C4-2B (cell line): Measurements from ENCODE around the gene BRD7.

Experiments used
- H3K27ac ChIP-seq: fragments of 450-650 bp; 2 replicates; pipeline ENCODE4 v1.5.1; 2017
- CTCF ChIP-seq: fragments of 450-650 bp; conservative IDR thresholded peaks from 2 replicates; pipeline ENCODE4 v1.5.1; 2017; ENCODE audit warnings: mild to moderate bottlenecking
- ZFX ChIP-seq: fragments of 450-650 bp; IDR thresholded peaks from 2 replicates; pipeline ENCODE4 v1.6.1; 2017

BRD7 gene

DNA sequence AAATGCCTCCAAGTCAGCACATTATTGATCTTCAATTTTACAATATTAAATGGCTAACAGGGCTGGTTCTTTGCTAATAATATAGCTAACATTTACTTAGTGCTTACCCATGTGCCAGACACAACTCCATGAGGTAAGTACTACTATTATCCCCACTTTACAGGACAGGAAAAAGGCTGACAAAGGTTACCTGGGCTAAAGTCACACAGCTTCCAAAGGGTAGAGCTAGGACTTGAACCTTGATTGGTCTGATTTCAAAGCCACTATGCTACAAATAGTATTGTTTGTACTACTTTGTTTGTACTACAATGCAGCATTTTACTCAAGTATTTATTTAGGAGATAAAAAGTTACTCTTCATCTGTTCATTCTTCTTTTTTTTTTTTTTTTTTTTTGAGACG is 31.9 kb downstream of the BRD7 start:
- no peak overlapping the region for H3K27ac ChIP-seq
- TF ChIP-seq ZFX (no peak), CTCF (no peak)

- no peak overlapping the region for H3K27ac ChIP-seq
- TF ChIP-seq ZFX (no peak), CTCF (no peak)
These were observed 33.4 kb downstream of the BRD7 start for GRCh38 chr16:50335196-50335958.

DNA sequence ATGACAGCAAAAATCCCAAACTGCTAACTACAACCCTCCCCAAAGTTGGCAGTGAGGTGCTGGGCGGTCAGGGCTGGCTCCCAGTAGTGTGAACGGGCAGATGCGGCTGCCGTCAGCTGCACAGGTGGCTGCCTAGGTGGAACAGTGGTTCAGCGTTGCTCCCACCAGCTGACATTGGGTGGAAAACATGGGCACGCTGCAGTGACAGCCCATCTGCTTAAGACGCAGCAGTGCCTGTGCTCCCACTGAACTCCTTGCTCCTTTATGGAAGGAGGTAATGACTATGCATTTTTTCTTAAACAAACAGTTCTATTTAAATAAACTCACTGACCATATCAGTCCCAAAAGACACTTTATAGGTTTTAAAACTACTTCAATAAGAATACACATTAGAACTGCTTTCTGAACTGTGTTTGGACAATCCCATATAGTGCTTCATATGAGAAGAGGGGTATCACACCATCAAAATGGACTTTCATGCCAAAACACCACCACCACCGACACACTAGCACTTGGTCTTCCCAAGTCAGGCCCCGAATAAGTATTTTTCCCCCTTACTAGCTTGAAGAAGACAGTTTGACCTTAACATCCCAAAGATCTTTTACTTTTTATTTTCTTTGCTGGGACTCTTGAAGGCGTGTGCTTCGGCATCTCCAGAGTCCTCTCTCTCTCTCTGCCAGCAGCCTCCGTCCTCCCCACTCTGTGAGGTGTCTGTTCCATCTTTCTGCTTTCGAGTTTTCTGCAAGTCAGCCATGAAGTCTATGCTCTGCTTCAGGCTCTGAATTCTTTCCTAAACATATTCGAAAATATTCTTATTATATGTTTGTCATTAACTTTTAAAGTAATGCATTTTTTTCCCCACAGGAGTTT is 34.4 kb downstream of the BRD7 start:
- TF ChIP-seq CTCF, result no peak
- no peak for TF ChIP-seq ZFX
- peak overlapping the region; percentile 76 for H3K27ac ChIP-seq

DNA sequence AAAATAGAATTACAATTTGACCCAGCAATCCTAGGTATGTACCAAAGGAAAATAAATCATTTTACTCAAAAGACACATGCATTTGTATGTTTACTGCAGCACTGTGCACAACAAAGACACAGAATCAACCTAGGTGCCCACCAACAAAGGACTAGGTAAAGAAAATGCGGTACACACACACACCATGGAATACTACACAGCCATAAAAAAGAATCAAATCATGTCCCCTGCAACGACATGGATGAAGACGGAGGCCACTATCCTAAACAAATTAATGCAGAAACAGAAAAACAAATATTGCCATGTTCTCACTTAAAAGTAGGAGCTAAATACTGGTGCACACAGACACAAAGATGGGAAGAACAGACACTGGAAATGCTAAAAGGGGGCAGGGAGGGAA is 36.2 kb downstream of the BRD7 start:
- no peak for TF ChIP-seq ZFX
- no peak for TF ChIP-seq CTCF
- no peak overlapping the region for H3K27ac ChIP-seq

- TF ChIP-seq CTCF, result no peak
These were observed 37.2 kb downstream of the BRD7 start for GRCh38 chr16:50331570-50331969.

DNA sequence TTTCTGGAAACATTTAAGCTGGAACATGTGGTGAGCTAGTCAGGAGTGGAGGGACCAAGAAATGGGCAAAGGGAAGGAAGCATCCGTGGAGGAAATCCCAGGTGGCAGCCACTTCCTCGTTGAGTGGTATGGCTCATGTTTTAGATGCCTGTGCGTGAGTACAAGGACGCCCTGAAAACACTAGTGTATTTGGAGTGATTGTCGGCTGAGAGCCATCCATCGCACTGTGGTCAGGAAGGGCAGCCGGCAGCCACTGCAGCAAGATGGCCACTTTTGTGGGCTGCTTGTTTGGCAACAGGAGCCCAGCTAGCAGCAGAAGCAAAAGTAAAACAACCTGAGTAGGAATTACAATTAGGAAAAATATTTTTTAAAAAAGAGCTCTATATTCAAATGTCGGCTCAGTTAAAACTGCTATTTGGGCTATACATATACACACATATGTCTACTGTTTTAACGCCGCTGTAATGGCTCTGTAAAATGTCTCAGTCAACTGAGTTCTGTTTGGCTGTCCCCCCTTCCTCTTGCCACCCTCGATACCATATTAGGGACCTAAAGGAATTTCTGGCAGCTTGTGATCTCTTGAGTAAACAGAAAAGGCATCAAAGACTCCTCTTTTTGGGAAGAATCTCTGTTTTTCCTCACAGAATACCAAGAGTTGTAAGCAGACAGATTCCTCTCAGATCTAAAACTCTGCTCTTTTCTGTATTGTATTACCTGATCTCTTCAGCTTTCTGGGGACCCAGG is 39.2 kb downstream of the BRD7 start:
- TF ChIP-seq ZFX (no peak), CTCF (no peak)
- no peak overlapping the region for H3K27ac ChIP-seq

More at GRCh38 chr16:50331570-50331969, 37.2 kb downstream of the BRD7 start:
- H3K27ac ChIP-seq, result no peak overlapping the region
